MCF 10A (cell line): ENCODE data around the gene INF2. TPM values are rescaled to one million over a fixed set of nuclear protein-coding genes. Genes with fewer than 3 reads are reported as not detected.

Experiments used
- microRNA-seq: library from miRNA; unstranded; fragments of <30 nt; microRNA quantifications from one replicate; pipeline ENCODE4 v1.2.0, GENCODE V29; 2022
- total RNA-seq: library from RNA; stranded (reverse); gene quantifications from 2 replicates; pipeline ENCODE4 v1.2.3, GENCODE V29; 2022

INF2 gene
- total RNA-seq, 1 experiment from 2014 or later: 102 TPM

Small RNA genes lying within 50 kb of the gene (microRNA-seq; reads per million reads assigned to microRNA genes)
- 0.53 reads per million for gene MIR4710

Other genes with a start within 250 kb of the INF2 start
- not detected in 2 replicates for gene C14orf180, start 109.9 kb upstream of the INF2 start, total RNA-seq
- not detected in 2 replicates for gene TMEM179, start 84.8 kb upstream of the INF2 start, total RNA-seq
- gene ADSS1, start 34.6 kb downstream of the INF2 start, total RNA-seq: 2.9 and 5.2 TPM in 2 replicates
- 63.3 and 72.7 TPM in 2 replicates for gene SIVA1, start 63.5 kb downstream of the INF2 start, total RNA-seq
- gene AKT1, start 106.1 kb downstream of the INF2 start, total RNA-seq: 83.3 and 96.3 TPM in 2 replicates
- 1.0 and 1.2 TPM in 2 replicates for gene ZBTB42, start 111.5 kb downstream of the INF2 start, total RNA-seq
- gene CEP170B, start 175.7 kb downstream of the INF2 start, total RNA-seq: 61.8 and 77.4 TPM in 2 replicates
- not detected in 2 replicates for gene PLD4, start 235.3 kb downstream of the INF2 start, total RNA-seq